ENCODE results near the gene IMMP2L.

IMMP2L gene

DNA sequence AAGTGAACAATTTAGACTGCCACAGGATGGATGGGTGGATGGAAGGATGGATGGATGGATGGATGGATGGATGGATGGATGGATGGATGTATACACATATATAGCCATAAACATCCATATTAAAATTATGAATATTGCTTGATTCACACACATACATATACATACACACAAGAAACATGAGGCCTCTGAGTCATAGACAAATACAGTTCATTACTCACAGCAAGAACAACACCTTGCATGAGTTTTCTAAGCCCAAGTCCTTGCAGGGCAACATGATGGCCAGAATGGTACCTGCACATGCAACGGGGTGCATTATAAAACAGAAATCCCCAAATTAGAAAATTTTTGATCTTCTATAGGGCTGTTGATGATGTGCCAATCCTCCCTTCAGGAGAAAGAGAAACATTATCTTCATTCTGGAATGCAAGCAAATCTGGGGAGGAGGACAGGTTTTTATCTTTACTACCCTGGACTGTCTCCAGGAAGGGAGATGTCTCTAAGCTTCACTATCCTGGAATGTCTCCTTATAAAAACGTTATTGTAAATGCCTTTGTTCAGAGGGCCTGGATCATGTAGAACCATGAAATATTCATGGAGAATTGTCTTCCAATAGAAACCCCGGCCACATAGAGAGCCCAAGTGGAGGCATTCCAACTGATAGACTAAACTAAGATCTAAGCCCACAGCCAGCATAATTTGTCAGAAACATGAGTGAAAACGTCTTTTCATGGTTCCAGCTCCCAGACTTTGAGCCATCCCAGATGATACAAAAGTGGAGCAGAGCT, 709.9 kb downstream of the IMMP2L start:
- H3K9me3 ChIP-seq (ENCODE audit: insufficient read depth, low read length) = no peaks in the 10 kb centered on the region
- TF ChIP-seq EZH2phosphoT487 (conservative IDR thresholded peaks at IDR 0.05; ENCODE audit: low read length) = no peak
- no peak for TF ChIP-seq CTCF (IDR thresholded peaks at IDR 0.05; ENCODE audit: insufficient read depth, low read length, poor library complexity, severe bottlenecking)
- no peaks in the 10 kb centered on the region for H3K79me2 ChIP-seq (ENCODE audit: insufficient read depth, low read length)
- H3K9me2 ChIP-seq (replicated peaks; ENCODE audit: insufficient read depth, low read length) = no peaks in the 10 kb centered on the region
- H3K27ac ChIP-seq (ENCODE audit: low read depth, low read length) = no peak overlapping the region
- H3K4me3 ChIP-seq (ENCODE audit: insufficient read depth, low read length, poor library complexity, severe bottlenecking) = no peak overlapping the region
- no peak overlapping the region for H3K4me2 ChIP-seq (ENCODE audit: low read depth, low read length, poor library complexity, severe bottlenecking)
- no peaks in the 10 kb centered on the region for H3K36me3 ChIP-seq (ENCODE audit: low read length)
- no peaks in the 10 kb centered on the region for H3F3A ChIP-seq (ENCODE audit: insufficient read depth)
- no peaks in the 10 kb centered on the region for H3K27me3 ChIP-seq (ENCODE audit: low read length)
- no peak overlapping the region for H3K9ac ChIP-seq (ENCODE audit: low read length)
- H2AFZ ChIP-seq (ENCODE audit: low read depth, low read length, severe bottlenecking) = no peak overlapping the region
- no peaks in the 10 kb centered on the region for H4K20me1 ChIP-seq (ENCODE audit: low read depth, low read length)

DNA sequence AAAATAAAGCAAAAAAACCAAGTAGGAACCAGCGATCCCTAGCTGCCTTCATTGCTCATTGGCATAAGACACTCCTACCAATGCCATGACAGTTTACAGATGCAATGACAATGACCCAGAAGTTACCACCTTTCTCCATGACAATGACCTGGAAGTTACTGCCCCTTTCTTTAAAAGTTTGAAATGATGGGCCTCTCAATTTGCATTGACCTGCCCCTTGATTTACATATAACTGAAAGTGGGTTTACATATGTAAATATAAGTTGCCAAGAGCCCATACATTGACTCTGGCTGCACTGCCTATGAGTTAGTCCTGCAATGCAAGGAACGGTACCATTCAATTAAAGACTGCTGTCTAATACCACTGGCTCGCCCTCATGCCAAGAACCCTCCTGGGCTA, 712.1 kb downstream of the IMMP2L start:
- H3K9me2 ChIP-seq (replicated peaks; ENCODE audit: insufficient read depth, low read length) = no peaks in the 10 kb centered on the region
- H4K20me1 ChIP-seq (ENCODE audit: low read depth, low read length) = no peaks in the 10 kb centered on the region
- H3K4me3 ChIP-seq (ENCODE audit: insufficient read depth, low read length, poor library complexity, severe bottlenecking) = no peak overlapping the region
- no peak overlapping the region for H2AFZ ChIP-seq (ENCODE audit: low read depth, low read length, severe bottlenecking)
- H3K27me3 ChIP-seq (ENCODE audit: low read length) = no peaks in the 10 kb centered on the region
- no peak for TF ChIP-seq EZH2phosphoT487 (conservative IDR thresholded peaks at IDR 0.05; ENCODE audit: low read length)
- TF ChIP-seq CTCF (IDR thresholded peaks at IDR 0.05; ENCODE audit: insufficient read depth, low read length, poor library complexity, severe bottlenecking) = no peak
- no peak overlapping the region for H3K4me2 ChIP-seq (ENCODE audit: low read depth, low read length, poor library complexity, severe bottlenecking)
- H3K79me2 ChIP-seq (ENCODE audit: insufficient read depth, low read length) = no peaks in the 10 kb centered on the region
- H3K9me3 ChIP-seq (ENCODE audit: insufficient read depth, low read length) = no peaks in the 10 kb centered on the region
- no peak overlapping the region for H3K9ac ChIP-seq (ENCODE audit: low read length)
- H3K36me3 ChIP-seq (ENCODE audit: low read length) = no peaks in the 10 kb centered on the region
- H3F3A ChIP-seq (ENCODE audit: insufficient read depth) = no peaks in the 10 kb centered on the region
- H3K27ac ChIP-seq (ENCODE audit: low read depth, low read length) = no peak overlapping the region

DNA sequence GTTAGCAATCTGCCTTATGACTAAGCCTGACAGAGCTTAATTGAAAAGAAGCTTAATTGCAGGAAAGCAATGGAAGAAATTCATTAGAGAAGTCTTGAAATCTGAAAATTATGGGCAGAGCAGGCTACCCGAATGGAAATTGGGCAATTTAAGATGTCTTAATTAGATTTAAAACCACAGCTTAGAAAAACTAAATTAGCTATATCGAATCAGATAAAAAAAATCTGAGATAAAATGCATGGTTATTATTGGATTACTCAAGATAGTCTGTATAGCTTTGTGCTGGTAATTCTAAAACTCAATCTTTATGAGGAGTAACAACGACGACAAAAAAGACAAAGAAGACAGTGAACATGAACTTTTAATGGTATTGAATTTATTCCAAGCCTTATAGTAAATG, 719.5 kb downstream of the IMMP2L start:
- Histone ChIP-seq H3K27me3 (ENCODE audit: low read length) (no peaks in the 10 kb centered on the region), H3K9ac (ENCODE audit: low read length) (no peak overlapping the region), H3K9me2 (replicated peaks; ENCODE audit: insufficient read depth, low read length) (no peaks in the 10 kb centered on the region), H3K27ac (ENCODE audit: low read depth, low read length) (no peak overlapping the region), H3K4me2 (ENCODE audit: low read depth, low read length, poor library complexity, severe bottlenecking) (no peak overlapping the region), H2AFZ (ENCODE audit: low read depth, low read length, severe bottlenecking) (no peak overlapping the region), H3K79me2 (ENCODE audit: insufficient read depth, low read length) (no peaks in the 10 kb centered on the region), H3K4me3 (ENCODE audit: insufficient read depth, low read length, poor library complexity, severe bottlenecking) (no peak overlapping the region), H3F3A (ENCODE audit: insufficient read depth) (no peaks in the 10 kb centered on the region), H4K20me1 (ENCODE audit: low read depth, low read length) (no peaks in the 10 kb centered on the region), H3K9me3 (ENCODE audit: insufficient read depth, low read length) (no peaks in the 10 kb centered on the region), H3K36me3 (ENCODE audit: low read length) (no peaks in the 10 kb centered on the region)
- TF ChIP-seq CTCF (IDR thresholded peaks at IDR 0.05; ENCODE audit: insufficient read depth, low read length, poor library complexity, severe bottlenecking) (no peak), EZH2phosphoT487 (conservative IDR thresholded peaks at IDR 0.05; ENCODE audit: low read length) (no peak)

Measured in SU-DHL-6 (cell line).